ENCODE results near the gene BEAN1.

The BEAN1 gene

GRCh38 chr16:66395806-66396555 lies 31.1 kb upstream of the BEAN1 start:
- no peak for DNase-seq (ENCODE audit: low spot score)

DNA sequence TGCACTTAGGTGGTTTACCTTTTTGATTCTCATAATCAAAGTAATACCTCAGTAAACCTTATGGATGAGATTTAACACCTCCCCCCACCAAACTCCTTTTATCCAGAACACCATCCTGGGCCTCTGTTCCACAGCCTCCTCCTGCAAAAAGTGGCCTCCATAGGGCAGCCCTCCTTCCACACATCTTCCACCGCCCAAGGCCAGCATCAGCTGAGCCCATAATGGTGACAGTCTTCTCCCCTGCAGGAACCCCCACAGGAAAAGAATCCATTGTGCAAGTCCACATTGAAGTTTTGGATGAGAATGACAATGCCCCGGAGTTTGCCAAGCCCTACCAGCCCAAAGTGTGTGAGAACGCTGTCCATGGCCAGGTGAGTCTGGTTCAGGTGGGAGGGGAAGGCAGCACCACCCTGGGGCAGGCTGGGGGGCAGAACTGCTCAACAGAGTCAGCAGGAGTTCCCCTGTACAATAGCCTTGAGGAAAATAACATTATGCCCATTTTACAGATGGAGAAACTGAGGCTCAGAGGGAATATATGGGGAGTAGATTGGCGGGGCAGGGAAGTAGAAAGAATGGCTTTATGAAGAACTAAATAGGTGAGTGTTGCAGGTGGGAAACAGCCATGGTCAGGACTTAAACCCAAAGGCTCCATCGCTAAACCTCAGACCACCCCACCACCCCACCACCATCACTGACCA lies 29.2 kb upstream of the BEAN1 start:
- no peak for DNase-seq (ENCODE audit: low spot score)

DNA sequence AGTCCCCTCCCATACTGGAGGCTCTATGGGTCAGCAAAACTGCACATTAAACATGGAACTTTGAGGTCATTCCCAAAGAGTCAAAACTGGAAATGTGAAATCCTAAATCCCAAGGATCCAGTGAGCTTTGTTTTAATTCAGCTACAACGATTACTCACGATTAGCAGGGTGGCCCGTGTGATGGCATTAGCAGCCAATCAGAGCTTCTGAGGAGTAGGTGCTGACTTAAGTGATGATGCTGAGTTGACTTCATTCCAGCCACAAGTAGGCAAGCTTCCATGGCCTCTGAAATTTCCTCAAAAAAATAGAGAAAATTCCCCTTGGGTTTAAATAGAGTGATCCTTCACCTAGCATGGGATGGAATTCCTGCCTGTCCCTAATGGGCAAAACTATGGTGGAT lies 28.1 kb upstream of the BEAN1 start:
- no peak for DNase-seq (ENCODE audit: low spot score)

DNA sequence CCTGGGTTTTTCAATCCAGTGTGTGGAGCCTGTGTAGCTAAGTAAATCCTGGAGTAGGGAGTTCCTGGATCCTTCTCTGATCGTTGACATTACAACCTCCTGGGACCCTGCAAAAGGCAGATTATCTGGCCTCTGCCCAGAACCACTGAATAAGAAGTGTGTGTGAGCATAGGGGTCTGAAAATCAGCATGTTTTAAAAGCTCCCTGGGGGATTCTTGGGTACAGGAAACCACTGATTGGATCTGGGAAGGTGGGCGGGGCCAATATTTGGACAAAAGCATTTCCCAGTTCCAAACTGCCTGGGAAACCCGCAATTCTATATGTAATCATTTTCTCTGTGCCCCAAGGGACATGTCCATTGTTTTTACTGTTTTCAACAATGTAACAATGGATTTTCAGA lies 27.2 kb upstream of the BEAN1 start:
- DNase-seq (ENCODE audit: low spot score): no peak

- no peak for DNase-seq (ENCODE audit: low spot score)
Measured at GRCh38 chr16:66400503-66401380, 26.4 kb upstream of the BEAN1 start.

GRCh38 chr16:66401610-66402009 lies 25.5 kb upstream of the BEAN1 start:
- DNase-seq (ENCODE audit: low spot score): no peak

GRCh38 chr16:66402166-66402565 lies 24.9 kb upstream of the BEAN1 start:
- DNase-seq (ENCODE audit: low spot score): no peak

DNA sequence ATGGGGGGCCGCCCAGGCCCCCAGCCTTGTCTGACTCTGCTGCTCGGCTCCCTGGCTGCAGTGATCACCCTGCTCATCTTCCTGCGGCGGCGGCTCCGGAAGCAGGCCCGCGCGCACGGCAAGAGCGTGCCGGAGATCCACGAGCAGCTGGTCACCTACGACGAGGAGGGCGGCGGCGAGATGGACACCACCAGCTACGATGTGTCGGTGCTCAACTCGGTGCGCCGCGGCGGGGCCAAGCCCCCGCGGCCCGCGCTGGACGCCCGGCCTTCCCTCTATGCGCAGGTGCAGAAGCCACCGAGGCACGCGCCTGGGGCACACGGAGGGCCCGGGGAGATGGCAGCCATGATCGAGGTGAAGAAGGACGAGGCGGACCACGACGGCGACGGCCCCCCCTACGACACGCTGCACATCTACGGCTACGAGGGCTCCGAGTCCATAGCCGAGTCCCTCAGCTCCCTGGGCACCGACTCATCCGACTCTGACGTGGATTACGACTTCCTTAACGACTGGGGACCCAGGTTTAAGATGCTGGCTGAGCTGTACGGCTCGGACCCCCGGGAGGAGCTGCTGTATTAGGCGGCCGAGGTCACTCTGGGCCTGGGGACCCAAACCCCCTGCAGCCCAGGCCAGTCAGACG lies 24.4 kb upstream of the BEAN1 start:
- no peak for DNase-seq (ENCODE audit: low spot score)

GRCh38 chr16:66403531-66404145 lies 23.5 kb upstream of the BEAN1 start:
- DNase-seq (ENCODE audit: low spot score): no peak

GRCh38 chr16:66405057-66405783 lies 21.9 kb upstream of the BEAN1 start:
- no peak for DNase-seq (ENCODE audit: low spot score)

GRCh38 chr16:66406534-66407221 lies 20.4 kb upstream of the BEAN1 start:
- peak; percentile 90 for DNase-seq (ENCODE audit: low spot score)

- peak; percentile 47 for DNase-seq (ENCODE audit: low spot score)
Measured at GRCh38 chr16:66408163-66409048, 18.7 kb upstream of the BEAN1 start.

DNA sequence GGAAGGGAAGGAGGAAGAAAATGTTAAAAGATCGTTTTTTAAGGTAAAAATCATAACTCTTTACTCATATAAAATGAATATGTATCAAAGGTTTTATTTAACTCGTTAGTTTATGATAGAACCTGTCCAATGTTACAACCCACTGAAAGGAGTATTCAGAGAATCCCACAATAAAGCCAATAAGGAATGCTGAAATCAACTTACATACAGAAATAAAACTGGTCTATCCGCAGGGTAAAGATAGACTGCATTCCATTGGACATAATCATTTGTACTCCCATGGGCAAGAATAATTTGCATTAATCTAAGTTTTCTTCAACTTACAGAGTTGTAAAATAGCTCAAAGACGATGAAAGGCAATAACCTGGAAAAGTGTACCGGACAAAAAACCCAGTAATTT lies 17.9 kb upstream of the BEAN1 start:
- no peak for DNase-seq (ENCODE audit: low spot score)

- DNase-seq (ENCODE audit: low spot score): no peak
Measured at GRCh38 chr16:66412182-66412581, 14.9 kb upstream of the BEAN1 start.

DNA sequence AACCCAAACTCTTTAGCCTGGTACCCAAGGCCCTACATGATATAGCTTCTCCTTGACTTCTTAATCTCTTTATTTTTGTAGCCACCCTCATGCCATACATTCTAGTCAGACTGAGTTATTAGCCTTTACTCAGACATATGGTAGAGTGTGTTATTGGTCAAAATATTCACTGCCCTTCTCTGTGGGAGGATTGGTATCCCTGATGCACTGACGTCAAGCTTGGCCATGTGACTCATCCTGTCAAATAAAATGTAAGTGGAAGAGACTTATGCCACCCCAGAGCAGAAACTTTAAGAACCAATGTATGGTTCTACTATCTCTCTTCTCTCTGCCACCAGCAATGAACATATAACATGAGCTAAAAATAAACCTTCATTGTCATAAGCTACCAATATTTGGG lies 12.2 kb upstream of the BEAN1 start:
- no peak for DNase-seq (ENCODE audit: low spot score)

GRCh38 chr16:66416136-66416535 lies 11.0 kb upstream of the BEAN1 start:
- DNase-seq (ENCODE audit: low spot score): no peak

GRCh38 chr16:66416939-66417700 lies 10.0 kb upstream of the BEAN1 start:
- no peak for DNase-seq (ENCODE audit: low spot score)

GRCh38 chr16:66418165-66418962 lies 8.7 kb upstream of the BEAN1 start:
- DNase-seq (ENCODE audit: low spot score): no peak
